IMR-90 (cell line): Measurements from ENCODE around the gene RC3H2. TPM values are rescaled to one million over a fixed set of nuclear protein-coding genes. Genes with fewer than 3 reads are reported as not detected.

Experiments used
- ATAC-seq: fragments of 200-7000 bp; cut with Tn5 transposase; 2 replicates; pipeline ENCODE4 v1.9.1; 2020; ENCODE audit warnings: low read depth, mild to moderate bottlenecking, moderate library complexity
- BruUV-seq: library from RNA; stranded (reverse); fragments of 400-500 nt; replicated peaks from 2 replicates; lab custom pipeline; 2021; lab: Mats Ljungman, UMichigan
- CTCF ChIA-PET: fragments of 300-600 bp; formaldehyde crosslinking; extraction: SDS; loops from one replicate; lab custom pipeline; 2021; ENCODE audit warnings: antibody characterized with exemption; lab: Yijun Ruan, JAX
- POLR2A ChIA-PET: fragments of 300-600 bp; sonication (Branson Sonifier 250); formaldehyde crosslinking; loops from one replicate; lab custom pipeline; 2022; ENCODE audit warnings: antibody characterized with exemption; ENCODE audit not compliant: unreplicated experiment; lab: Charles Lee
- DNase-seq: peaks from one replicate; pipeline ENCODE4 v3.0.0; 2013
- H2AFZ ChIP-seq: replicated peaks from 2 replicates; pipeline ENCODE3; 2013; ENCODE audit warnings: low read length, mild to moderate bottlenecking; ENCODE audit not compliant: poor library complexity
- H2AK5ac ChIP-seq: 2 replicates; pipeline ENCODE4 v1.6.1; 2013; ENCODE audit warnings: low read depth, low read length, inconsistent platforms
- H2AK9ac ChIP-seq: replicated peaks from 2 replicates; pipeline ENCODE3; 2013; ENCODE audit warnings: mild to moderate bottlenecking, low read depth, low read length, moderate library complexity; ENCODE audit not compliant: poor library complexity
- H2BK120ac ChIP-seq: 2 replicates; pipeline ENCODE4 v1.6.1; 2013; ENCODE audit warnings: low read depth, low read length, inconsistent platforms
- H2BK15ac ChIP-seq: 3 replicates; pipeline ENCODE4 v1.6.1; 2013; ENCODE audit warnings: low read depth, low read length, inconsistent platforms
- H2BK20ac ChIP-seq: 2 replicates; pipeline ENCODE4 v1.6.1; 2013; ENCODE audit warnings: low read depth, mild to moderate bottlenecking, inconsistent platforms, low read length, moderate library complexity
- H2BK5ac ChIP-seq: 2 replicates; pipeline ENCODE4 v1.6.1; 2013; ENCODE audit warnings: mild to moderate bottlenecking, low read depth, low read length, inconsistent platforms; ENCODE audit not compliant: poor library complexity, severe bottlenecking
- H3K14ac ChIP-seq: replicated peaks from 2 replicates; pipeline ENCODE4 v1.6.1; 2013; ENCODE audit warnings: low read depth, low read length, inconsistent platforms
- H3K18ac ChIP-seq: 2 replicates; pipeline ENCODE4 v1.6.1; 2013; ENCODE audit warnings: low read depth, low read length, control low read depth
- H3K23ac ChIP-seq: 2 replicates; pipeline ENCODE4 v1.6.1; 2013; ENCODE audit warnings: low read depth, low read length, inconsistent platforms
- H3K27ac ChIP-seq: 2 replicates; pipeline ENCODE4 v1.5.1; 2013; ENCODE audit warnings: mild to moderate bottlenecking, control low read depth, low read length; ENCODE audit not compliant: insufficient read depth
- H3K27me3 ChIP-seq: 2 replicates; pipeline ENCODE4 v1.6.1; 2013; ENCODE audit warnings: low read length; ENCODE audit not compliant: control insufficient read depth, insufficient read depth
- H3K36me3 ChIP-seq: 2 replicates; pipeline ENCODE4 v1.6.1; 2013; ENCODE audit warnings: low read length, mixed read lengths; ENCODE audit not compliant: control insufficient read depth, insufficient read depth
- H3K4ac ChIP-seq: 2 replicates; pipeline ENCODE4 v1.6.1; 2013; ENCODE audit warnings: low read depth, low read length, inconsistent platforms
- H3K4me1 ChIP-seq: 2 replicates; pipeline ENCODE4 v1.6.1; 2013; ENCODE audit warnings: low read length, mixed read lengths; ENCODE audit not compliant: control insufficient read depth, insufficient read depth
- H3K4me2 ChIP-seq: 2 replicates; pipeline ENCODE4 v1.6.1; 2013; ENCODE audit warnings: low read depth, mild to moderate bottlenecking, control low read depth, low read length, moderate library complexity
- H3K4me3 ChIP-seq: 2 replicates; pipeline ENCODE4 v1.5.1; 2013; ENCODE audit warnings: low read depth, mild to moderate bottlenecking, control low read depth, low read length, moderate library complexity; ENCODE audit not compliant: insufficient read depth
- H3K56ac ChIP-seq: 2 replicates; pipeline ENCODE4 v1.6.1; 2013; ENCODE audit warnings: low read length, inconsistent platforms; ENCODE audit not compliant: insufficient read depth; ENCODE audit errors: extremely low read depth
- H3K79me1 ChIP-seq, 2 experiments: 2 replicates each; pipeline ENCODE4 v1.6.1; 2013; ENCODE audit warnings: low read length in 2 of 2, inconsistent platforms in 1 of 2, low read depth in 1 of 2
- H3K9ac ChIP-seq: 2 replicates; pipeline ENCODE4 v1.6.1; 2013; ENCODE audit warnings: low read depth, low read length, control low read depth
- H3K9me1 ChIP-seq: 2 replicates; pipeline ENCODE4 v1.6.1; 2013; ENCODE audit warnings: low read length, inconsistent platforms; ENCODE audit not compliant: insufficient read depth
- H3K9me3 ChIP-seq: 2 replicates; pipeline ENCODE4 v1.6.1; 2013; ENCODE audit warnings: low read length; ENCODE audit not compliant: control insufficient read depth, insufficient read depth
- H4K20me1 ChIP-seq: 2 replicates; pipeline ENCODE4 v1.6.1; 2013; ENCODE audit warnings: low read length, inconsistent platforms; ENCODE audit not compliant: insufficient read depth
- H4K5ac ChIP-seq: 2 replicates; pipeline ENCODE4 v1.6.1; 2013; ENCODE audit warnings: mild to moderate bottlenecking, low read depth, low read length, control low read depth
- H4K8ac ChIP-seq, 2 experiments: 2 replicates each; pipeline ENCODE4 v1.6.1; 2013; ENCODE audit warnings: low read depth in 2 of 2, low read length in 2 of 2, control low read depth in 1 of 2, inconsistent platforms in 1 of 2
- H4K91ac ChIP-seq: 2 replicates; pipeline ENCODE4 v1.6.1; 2013; ENCODE audit warnings: low read depth, low read length, inconsistent platforms; ENCODE audit not compliant: insufficient read depth
- BHLHE40 ChIP-seq: fragments of 150-350 bp; IDR thresholded peaks from 2 replicates; pipeline ENCODE4 v1.6.1; 2016; ENCODE audit warnings: mild to moderate bottlenecking, low read depth, low read length
- CEBPB ChIP-seq: IDR thresholded peaks from 2 replicates; pipeline ENCODE4 v1.6.1; 2012; ENCODE audit warnings: low read depth, low read length, improper control_type of control experiment
- CHD1 ChIP-seq: IDR thresholded peaks from 2 replicates; pipeline ENCODE4 v1.6.1; 2012; ENCODE audit warnings: low read depth, low read length, improper control_type of control experiment
- CTCF ChIP-seq: conservative IDR thresholded peaks from 2 replicates; pipeline ENCODE4 v1.5.1; 2012; ENCODE audit warnings: mild to moderate bottlenecking, low read depth, low read length, improper control_type of control experiment
- ELK1 ChIP-seq: fragments of 150-350 bp; IDR thresholded peaks from 2 replicates; pipeline ENCODE4 v1.6.1; 2016; ENCODE audit warnings: low read depth, mild to moderate bottlenecking, low read length, moderate library complexity, borderline replicate concordance
- FOS ChIP-seq: fragments of 150-350 bp; IDR thresholded peaks from 2 replicates; pipeline ENCODE4 v1.6.1; 2016; ENCODE audit warnings: low read depth, low read length
- MAFK ChIP-seq: IDR thresholded peaks from 2 replicates; pipeline ENCODE4 v1.6.1; 2012; ENCODE audit warnings: low read depth, low read length, improper control_type of control experiment
- MAZ ChIP-seq: IDR thresholded peaks from 2 replicates; pipeline ENCODE4 v1.6.1; 2012; ENCODE audit warnings: low read depth, mild to moderate bottlenecking, low read length, improper control_type of control experiment, moderate library complexity, borderline replicate concordance
- MXI1 ChIP-seq: IDR thresholded peaks from 2 replicates; pipeline ENCODE4 v1.6.1; 2012; ENCODE audit warnings: low read depth, mild to moderate bottlenecking, low read length, moderate library complexity, borderline replicate concordance
- NFE2L2 ChIP-seq: fragments of 150-350 bp; IDR thresholded peaks from 2 replicates; pipeline ENCODE4 v1.6.1; 2016; ENCODE audit warnings: low read depth, mild to moderate bottlenecking, low read length
- POLR2A ChIP-seq: IDR thresholded peaks from 2 replicates; pipeline ENCODE4 v1.6.1; 2012; ENCODE audit warnings: mild to moderate bottlenecking, low read depth, low read length
- RCOR1 ChIP-seq: IDR thresholded peaks from 2 replicates; pipeline ENCODE4 v1.6.1; 2012; ENCODE audit warnings: mild to moderate bottlenecking, low read length, improper control_type of control experiment; ENCODE audit not compliant: insufficient replicate concordance
- USF2 ChIP-seq: fragments of 150-350 bp; IDR thresholded peaks from 2 replicates; pipeline ENCODE4 v1.6.1; 2017; ENCODE audit warnings: mild to moderate bottlenecking, antibody characterized with exemption, low read length, low read depth
- WGBS, 2 experiments: methylation state at CpG; one replicate each; pipeline versions ENCODE4 v1.1.5 to v1.1.7; 2013; ENCODE audit warnings: missing lambda C conversion rate in 2 of 2; ENCODE audit not compliant: insufficient read length in 1 of 2; ENCODE audit errors: extremely low coverage in 2 of 2; 5-methylcytosine and 5-hydroxymethylcytosine counted together
- dilution Hi-C: fragments of 300-500 bp; cut with HindIII; formaldehyde crosslinking; loops from one replicate; pipeline ENCODE4 v1.14.3; 2018; ENCODE audit warnings: low sequenced_read_pairs; ENCODE audit not compliant: unreplicated experiment
- in situ Hi-C: fragments of 300-500 bp; cut with MboI; formaldehyde crosslinking; loops from 3 replicates; pipeline ENCODE4 v1.14.3; 2019; ENCODE audit warnings: low sequenced_read_pairs, inconsistent platforms, mixed read lengths
- intact Hi-C: fragments of 100-400 bp; cut with micrococcal nuclease; formaldehyde crosslinking; loops from 2 replicates; pipeline ENCODE4 v1.10.0; 2022
- polyA plus RNA-seq, 3 experiments: library from polyadenylated mRNA; depleted of rRNA; stranded (reverse); fragments of >200 nt; gene quantifications; 2 replicates each; pipeline ENCODE4 v1.2.3, GENCODE V29; 2012; ENCODE audit warnings: low replicate concordance in 1 of 3
- total RNA-seq: library from RNA; depleted of rRNA; stranded (reverse); fragments of >200 nt; gene quantifications from 2 replicates; pipeline ENCODE4 v1.2.3, GENCODE V29; 2012

Gene RC3H2
- total and polyA plus RNA-seq, 2 of the 4 experiments (the other 2 are of a cell fraction), result 14.7 to 58.4 TPM

- Histone ChIP-seq H2AFZ (peak within 1 kb of the TSS; percentile 97), H3K9me1 (no peaks in the 10 kb centered on the region), H2AK5ac (peak within 1 kb of the TSS; percentile 88), H4K8ac (peak within 1 kb of the TSS; percentile 89 to 98), H3K4me1 (peaks cover 5% of the 10 kb centered on the region), H2BK5ac (peak within 1 kb of the TSS; percentile 83), H3K4me2 (peak within 1 kb of the TSS; percentile 98), H3K23ac (peak within 1 kb of the TSS; percentile 80), H2BK15ac (no peak within 1 kb of the TSS), H4K5ac (peak within 1 kb of the TSS; percentile 96), H3K18ac (peak within 1 kb of the TSS; percentile 42), H4K91ac (peak within 1 kb of the TSS; percentile 61), H3K9ac (peak within 1 kb of the TSS; percentile 85), H3K27ac (peak within 1 kb of the TSS; percentile 90), H4K20me1 (peaks cover 15% of the 10 kb centered on the region; the same call in 1 of the 2 replicates), H2BK20ac (peak within 1 kb of the TSS; percentile 2; the same call in 1 of the 2 replicates), H3K36me3 (peaks cover 14% of the 10 kb centered on the region), H3K14ac (peak within 1 kb of the TSS; percentile 66), H2AK9ac (peak within 1 kb of the TSS; percentile 93), H2BK120ac (0 out of 2 replicates have a peak within 1 kb of the TSS, but pooled peaks have one; percentile 9), H3K4ac (peak within 1 kb of the TSS; percentile 73), H3K9me3 (no peaks in the 10 kb centered on the region), H3K79me1 (peaks cover 11 to 40% of the 10 kb centered on the region in 2 experiments), H3K27me3 (no peaks in the 10 kb centered on the region), H3K56ac (peak within 1 kb of the TSS; percentile 79), H3K4me3 (peak within 1 kb of the TSS; percentile 92)
- WGBS, 2 experiments, result 0% methylated on average over 3 of the region's 54 CpGs; no CpG with 5 or more reads in 1 of the 2 experiments
- ATAC-seq (peak; percentile 98), DNase-seq (peak; percentile 97)
- BruUV-seq, result no TSS peak
- POLR2A ChIA-PET, result interaction anchor here (0.7 to 1.1 kb wide), 4 partner anchors 10 to 31 kb away, joined by 3 to 5 read pairs (median 4); partner anchors contain the start of gene ZBTB26
- in situ Hi-C loops (no loop called here), dilution Hi-C loops (no loop called here), intact Hi-C loops (loop anchor here (1.0 to 2.0 kb wide), 2 partner anchors 10 to 36 kb away; partner anchors contain the start of genes RC3H2 and ZBTB26)
- CTCF ChIA-PET, result no interaction called here
- TF ChIP-seq RCOR1 (no peak), FOS (no peak), CTCF (no peak), MAZ (peak; percentile 16; the same call in 1 of the 2 replicates), MAFK (no peak), CHD1 (no peak), NFE2L2 (no peak), POLR2A (peak; percentile 79), BHLHE40 (peak; percentile 85), MXI1 (no peak), CEBPB (no peak), ELK1 (no peak), USF2 (no peak; the same call in 1 of the 2 replicates)
These were observed 35.8 kb upstream of the RC3H2 start, which contains the start of gene RABGAP1 for GRCh38 chr9:122940749-122941581. RABGAP1 (plus strand) TSS chr9:122941020; CDS start chr9:122957060, 16,040 bp downstream.
